ENCODE data around the gene PPP1R11. TPM values are rescaled to one million over a fixed set of nuclear protein-coding genes. Genes with fewer than 3 reads are reported as not detected.

PPP1R11 gene
- total RNA-seq, 4 donors from 2014 or later, result 55.3 to 276 (median 79.1) TPM

GRCh38 chr6:30097902-30098768 lies 31.1 kb downstream of the PPP1R11 start:
- intact Hi-C loops (cut with DNase I; ENCODE audit: low total_unique reads) (no loop called here), in situ Hi-C loops (cut with MboI; ENCODE audit: low pct_ligation_motif_present in 1 of 4, low pct_unique_long_range_greater_than_20kb in 1 of 4, low sequenced_read_pairs in 3 of 4) (no loop called here)
- Histone ChIP-seq H3K9me3 (no peaks in the 10 kb centered on the region), H3K4me1 (peaks cover 22 to 49% (median 30%) of the 10 kb centered on the region in 4 donors), H3K4me3 (no peak overlapping the region), H3K27me3 (peaks cover 54% of the 10 kb centered on the region), H3K36me3 (no peaks in the 10 kb centered on the region), H3K27ac (peak overlapping the region in 1 of 4 donors; percentile 40)
- 47 to 55% methylated on average over 2 to 4 of the region's 4 CpGs for WGBS, 2 donors (ENCODE audit: low coverage in 1 of 2)
- TF ChIP-seq POLR2AphosphoS5 (IDR thresholded peaks at IDR 0.05) (peak in 1 of 3 donors; percentile 35), POLR2A (IDR thresholded peaks at IDR 0.05) (no peak)
- peak; percentile 60 for DNase-seq

DNA sequence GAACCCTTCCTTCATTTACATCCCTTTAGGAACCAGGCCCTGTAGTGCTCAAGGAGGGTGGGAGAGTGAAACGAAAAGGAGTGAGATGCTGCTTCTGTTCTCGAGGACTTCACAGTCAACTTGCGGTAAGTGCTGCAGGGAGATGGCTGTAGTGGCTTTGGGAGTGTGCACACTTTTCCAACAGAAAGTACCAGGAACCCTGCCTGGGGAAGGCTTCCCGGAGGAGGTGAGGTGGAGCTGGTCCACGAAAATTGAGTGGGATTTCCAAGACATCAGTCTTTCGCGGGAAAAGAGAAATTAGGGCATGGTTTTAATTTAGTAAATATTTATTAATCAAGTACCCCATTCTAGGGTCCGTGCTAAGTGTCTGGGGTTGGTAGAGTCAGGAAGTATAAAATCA lies 33.2 kb downstream of the PPP1R11 start:
- DNase-seq, result no peak
- Histone ChIP-seq H3K4me1 (peaks cover 25 to 58% (median 33%) of the 10 kb centered on the region in 4 donors), H3K36me3 (no peaks in the 10 kb centered on the region), H3K9me3 (no peaks in the 10 kb centered on the region), H3K27me3 (peaks cover 51% of the 10 kb centered on the region), H3K27ac (peak overlapping the region; percentile 80 to 84 (median 82)), H3K4me3 (peak overlapping the region in 2 of 4 donors; percentile 35 to 55)
- in situ Hi-C loops (cut with MboI; ENCODE audit: low pct_ligation_motif_present in 1 of 4, low pct_unique_long_range_greater_than_20kb in 1 of 4, low sequenced_read_pairs in 3 of 4), result no loop called here
- 39 to 47% methylated on average over 6 to 8 of the region's 8 CpGs for WGBS, 2 donors (ENCODE audit: low coverage in 1 of 2)
- intact Hi-C loops (cut with DNase I; ENCODE audit: low total_unique reads), result no loop called here
- TF ChIP-seq EP300 (IDR thresholded peaks at IDR 0.05; ENCODE audit: low read depth), result no peak
- TF ChIP-seq POLR2A (IDR thresholded peaks at IDR 0.05), result no peak
- TF ChIP-seq POLR2AphosphoS5 (IDR thresholded peaks at IDR 0.05), result no peak
- no peak for TF ChIP-seq CTCF (IDR thresholded peaks at IDR 0.05)

DNA sequence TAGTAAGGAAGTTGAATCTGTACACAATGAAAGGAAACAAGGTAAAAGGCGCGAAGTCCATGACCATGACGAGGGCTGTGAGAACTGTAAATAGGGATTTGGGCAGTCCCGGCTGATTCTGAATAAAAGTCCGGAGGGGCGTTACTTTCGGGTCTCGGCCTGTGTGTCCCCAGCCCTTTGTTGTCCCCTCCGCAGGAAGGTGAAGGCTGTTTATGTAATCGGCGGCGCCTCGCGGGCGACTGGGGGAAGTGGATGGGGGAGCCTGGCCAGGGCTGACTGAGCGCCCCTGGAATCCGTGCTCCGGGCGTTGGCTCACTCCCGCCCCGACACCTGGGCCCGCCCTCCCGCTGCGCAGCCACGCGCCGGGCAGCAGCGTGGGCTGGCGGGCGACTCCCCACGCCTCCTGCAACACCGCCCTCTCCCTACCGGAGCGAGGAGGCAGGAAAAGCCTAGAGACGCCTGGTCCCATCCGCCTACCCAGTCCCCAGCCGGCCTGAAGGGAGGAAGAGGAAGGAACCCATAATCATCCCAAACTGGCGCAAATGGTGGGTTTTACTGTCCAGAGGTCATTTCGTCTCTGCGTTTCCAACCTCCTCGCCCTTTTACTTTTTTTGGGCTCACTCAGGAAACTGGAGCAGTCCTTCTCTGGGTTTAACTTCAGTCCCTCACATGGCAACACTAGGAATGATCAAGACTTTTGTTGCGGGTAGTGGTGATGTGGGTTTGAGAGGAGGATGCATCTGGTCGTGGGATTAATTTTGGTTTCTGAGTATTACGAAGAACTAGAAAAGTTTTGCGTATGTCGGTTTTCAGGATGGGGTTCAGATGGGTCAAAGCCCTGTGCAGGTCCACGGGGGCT lies 33.8 kb downstream of the PPP1R11 start:
- no peaks in the 10 kb centered on the region for H3K9me3 ChIP-seq
- H3K4me1 ChIP-seq, result peaks cover 25 to 55% (median 33%) of the 10 kb centered on the region in 4 donors
- TF ChIP-seq POLR2AphosphoS5 (IDR thresholded peaks at IDR 0.05), result peak; percentile 24 to 78 (median 77)
- TF ChIP-seq POLR2A (IDR thresholded peaks at IDR 0.05), result peak; percentile 66
- TF ChIP-seq CTCF (IDR thresholded peaks at IDR 0.05), result peak in 2 of 5 experiments; percentile 2 to 25
- no peak for TF ChIP-seq EP300 (IDR thresholded peaks at IDR 0.05; ENCODE audit: low read depth)
- peak overlapping the region; percentile 2 to 55 (median 29) for H3K4me3 ChIP-seq
- WGBS, 2 donors (ENCODE audit: low coverage in 1 of 2), result 1 to 2% methylated on average over 13 to 45 of the region's 47 CpGs
- DNase-seq, result peak; percentile 85
- H3K27ac ChIP-seq, result peak overlapping the region; percentile 80 to 84 (median 82)
- H3K36me3 ChIP-seq, result no peaks in the 10 kb centered on the region
- peaks cover 46% of the 10 kb centered on the region for H3K27me3 ChIP-seq
- intact Hi-C loops (cut with DNase I; ENCODE audit: low total_unique reads), result no loop called here
- in situ Hi-C loops (cut with MboI; ENCODE audit: low pct_ligation_motif_present in 1 of 4, low pct_unique_long_range_greater_than_20kb in 1 of 4, low sequenced_read_pairs in 3 of 4), result no loop called here

- WGBS, 2 donors (ENCODE audit: low coverage in 1 of 2), result 0 to 4% methylated on average over 1 to 32 of the region's 51 CpGs
- Histone ChIP-seq H3K36me3 (no peaks in the 10 kb centered on the region), H3K27me3 (peaks cover 51% of the 10 kb centered on the region), H3K4me3 (peak overlapping the region; percentile 12 to 55 (median 29)), H3K9me3 (no peaks in the 10 kb centered on the region), H3K4me1 (peaks cover 25 to 55% (median 33%) of the 10 kb centered on the region in 4 donors), H3K27ac (peak overlapping the region; percentile 80 to 84 (median 82))
- in situ Hi-C loops (cut with MboI; ENCODE audit: low pct_ligation_motif_present in 1 of 4, low pct_unique_long_range_greater_than_20kb in 1 of 4, low sequenced_read_pairs in 3 of 4) (no loop called here), intact Hi-C loops (cut with DNase I; ENCODE audit: low total_unique reads) (loop anchor here (2.0 kb wide), 1 partner anchor 29 kb away; no protein-coding TSS in a partner anchor)
- TF ChIP-seq POLR2AphosphoS5 (IDR thresholded peaks at IDR 0.05), result peak; percentile 90 to 94 (median 93)
- TF ChIP-seq POLR2A (IDR thresholded peaks at IDR 0.05), result peak; percentile 95
- no peak for TF ChIP-seq EP300 (IDR thresholded peaks at IDR 0.05; ENCODE audit: low read depth)
- DNase-seq, result peak; percentile 92
These were observed 34.7 kb downstream of the PPP1R11 start for GRCh38 chr6:30101444-30102413.
